Stimulated activated CD8-positive, alpha-beta memory T cell treated with anti-CD3 and anti-CD28 coated beads, Interleukin-12 subunit alpha, Interleukin-12 subunit beta, amount 100 ng/mL, for 1 hour (primary cell): ENCODE results near the gene RERE.
"Not testable (repeated sequence)": the region's sequence is repeated elsewhere in the genome, so short reads cannot be mapped to it uniquely, and the experiment has no call there.

Experiments
- DNase-seq: peaks from one replicate; pipeline ENCODE4 v3.0.0-alpha.2; 2020; ENCODE audit warnings: low read depth

Gene RERE

DNA sequence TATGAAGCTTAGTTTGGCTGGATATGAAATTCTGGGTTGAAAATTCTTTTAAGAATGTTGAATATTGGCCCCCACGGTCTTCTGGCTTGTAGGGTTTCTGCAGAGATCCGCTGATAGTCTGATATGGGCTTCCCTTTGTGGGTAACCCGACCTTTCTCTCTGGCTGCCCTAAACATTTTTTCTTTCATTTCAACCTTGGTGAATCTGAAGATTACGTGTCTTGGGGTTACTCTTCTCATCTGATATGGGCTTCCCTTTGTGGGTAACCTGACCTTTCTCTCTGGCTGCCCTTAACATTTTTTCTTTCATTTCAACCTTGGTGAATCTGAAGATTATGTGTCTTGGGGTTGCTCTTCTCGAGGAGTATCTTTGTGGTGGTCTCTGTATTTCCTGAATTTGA is 371.3 kb downstream of the RERE start:
- not testable (repeated sequence) for DNase-seq

DNA sequence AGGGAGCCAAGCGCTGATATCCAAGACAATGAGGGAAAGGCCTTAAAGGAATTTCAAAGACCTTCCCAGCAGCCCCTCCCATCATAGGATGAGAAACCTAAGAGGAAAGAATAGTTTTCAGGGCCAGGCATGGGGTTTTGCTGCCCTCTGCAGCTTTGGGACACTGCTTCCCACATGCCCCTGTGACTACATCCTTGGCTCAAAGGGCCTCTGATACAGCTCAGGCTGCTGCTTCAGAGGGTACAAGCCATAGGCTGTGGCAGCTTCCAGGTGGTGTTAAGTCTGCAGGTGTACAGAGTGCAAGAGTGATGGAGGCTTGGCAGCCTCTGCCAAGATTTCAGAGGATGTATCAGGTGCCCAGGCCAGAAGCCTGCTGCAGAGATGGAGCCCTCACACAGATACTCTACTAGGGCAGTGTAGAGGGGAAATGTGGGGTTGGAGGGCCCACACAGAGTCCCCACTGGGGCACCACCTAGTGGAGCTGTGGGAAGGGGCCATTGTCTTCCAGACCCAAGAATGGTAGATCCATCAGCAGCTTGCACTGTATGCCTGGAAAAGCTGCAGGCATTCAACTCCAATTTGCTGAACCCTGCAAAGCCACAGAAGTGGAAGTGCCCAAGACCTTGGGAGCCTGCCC is 373.8 kb downstream of the RERE start:
- no peak for DNase-seq

DNA sequence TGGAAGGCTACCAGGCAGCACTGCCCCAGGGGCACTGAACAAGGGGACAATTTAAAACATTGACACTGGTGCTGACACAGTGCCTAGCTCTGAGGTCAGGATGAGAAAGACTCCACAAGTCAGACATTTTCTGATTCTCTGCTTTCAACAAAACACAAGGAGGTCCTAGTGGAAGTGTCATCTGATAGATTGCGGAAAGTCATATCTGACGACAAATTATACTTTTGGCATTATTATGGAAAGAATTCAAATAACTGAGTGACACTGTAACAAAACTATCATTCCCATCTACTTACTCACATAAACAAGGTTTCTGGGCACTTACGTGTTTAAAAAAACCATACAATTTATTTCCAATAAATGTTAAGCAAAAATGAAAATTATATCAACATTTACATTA is 376.0 kb downstream of the RERE start:
- DNase-seq: no peak

- DNase-seq: no peak
These were observed 378.3 kb downstream of the RERE start for GRCh38 chr1:8439015-8439702.

DNA sequence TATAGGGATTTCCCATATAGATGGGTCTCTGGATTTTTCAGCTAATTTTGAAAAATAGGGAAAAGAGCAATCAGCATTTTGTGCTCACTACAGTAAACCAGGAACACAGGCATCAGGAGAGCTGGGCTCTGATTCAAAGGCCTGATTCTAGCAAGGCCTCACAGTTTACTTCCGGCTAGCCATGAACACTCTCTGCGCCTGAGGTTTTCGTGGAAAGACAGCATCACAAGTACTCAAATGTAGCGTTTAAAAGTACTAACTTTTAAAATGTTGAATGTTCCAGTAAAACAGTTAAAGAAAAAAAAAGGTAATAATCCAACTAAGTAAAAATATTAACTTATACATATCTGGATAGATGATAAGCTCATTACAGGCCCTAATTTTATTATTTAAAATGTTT is 379.0 kb downstream of the RERE start:
- no peak for DNase-seq

DNA sequence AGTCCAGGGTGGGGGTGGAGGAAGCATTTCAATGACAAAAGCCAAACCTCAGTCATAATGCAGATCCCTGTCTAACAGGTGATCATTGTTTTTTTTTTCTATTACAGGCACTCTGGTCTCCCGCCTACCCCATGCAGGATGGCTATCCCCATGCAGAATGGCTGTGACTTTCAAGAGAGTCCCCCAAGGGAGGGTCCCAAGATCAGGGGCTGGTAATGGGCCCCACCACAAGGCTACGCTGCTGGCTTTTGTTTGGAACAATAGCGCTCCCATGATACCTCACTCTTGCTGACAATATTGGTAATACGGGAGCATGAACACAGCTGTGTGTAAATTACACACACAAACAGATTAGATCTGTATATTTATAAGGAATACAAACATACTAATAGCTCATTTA is 380.1 kb downstream of the RERE start:
- no peak for DNase-seq

GRCh38 chr1:8435569-8436071 is 381.8 kb downstream of the RERE start:
- DNase-seq: no peak

DNA sequence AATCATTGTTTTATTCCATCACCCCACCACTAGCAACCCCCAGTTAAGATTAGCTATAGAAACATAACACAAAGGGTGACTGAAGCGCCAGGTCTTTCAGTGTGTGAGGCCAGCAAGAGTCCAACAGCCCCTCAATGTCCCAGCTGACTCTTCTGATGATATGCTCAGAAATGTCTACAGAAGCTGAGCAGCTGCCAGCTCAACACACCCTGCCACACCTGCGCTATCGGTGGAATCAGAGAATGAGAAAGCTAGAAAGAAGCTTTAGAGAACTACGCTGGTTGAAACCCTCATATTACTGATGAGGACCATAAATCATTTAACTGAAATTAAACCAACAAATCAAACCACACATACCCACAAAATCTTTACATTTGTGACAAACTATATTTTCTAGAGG is 383.3 kb downstream of the RERE start:
- no peak for DNase-seq

- no peak for DNase-seq
These were observed 385.7 kb downstream of the RERE start for GRCh38 chr1:8431784-8432183.

- no peak for DNase-seq
These were observed 386.4 kb downstream of the RERE start for GRCh38 chr1:8431019-8431418.

DNA sequence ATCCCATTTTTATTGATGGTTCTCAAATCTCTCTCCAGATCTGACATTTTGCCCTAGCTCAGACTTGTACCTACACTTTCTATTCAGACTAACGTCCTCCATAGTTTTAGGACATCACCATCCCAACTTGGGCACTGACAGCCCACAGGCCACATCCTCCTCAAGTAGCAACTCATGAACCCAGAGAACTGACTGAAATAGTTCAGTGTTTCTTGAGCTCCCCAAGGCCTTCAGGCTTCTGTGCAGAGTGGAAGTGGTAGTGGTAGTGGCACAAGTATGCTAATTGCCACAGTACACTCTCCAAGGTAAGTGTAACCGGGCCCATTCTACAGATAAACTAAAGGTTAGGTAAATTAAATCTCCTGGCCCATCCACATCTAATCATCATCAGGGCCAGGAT is 387.0 kb downstream of the RERE start:
- no peak for DNase-seq

DNA sequence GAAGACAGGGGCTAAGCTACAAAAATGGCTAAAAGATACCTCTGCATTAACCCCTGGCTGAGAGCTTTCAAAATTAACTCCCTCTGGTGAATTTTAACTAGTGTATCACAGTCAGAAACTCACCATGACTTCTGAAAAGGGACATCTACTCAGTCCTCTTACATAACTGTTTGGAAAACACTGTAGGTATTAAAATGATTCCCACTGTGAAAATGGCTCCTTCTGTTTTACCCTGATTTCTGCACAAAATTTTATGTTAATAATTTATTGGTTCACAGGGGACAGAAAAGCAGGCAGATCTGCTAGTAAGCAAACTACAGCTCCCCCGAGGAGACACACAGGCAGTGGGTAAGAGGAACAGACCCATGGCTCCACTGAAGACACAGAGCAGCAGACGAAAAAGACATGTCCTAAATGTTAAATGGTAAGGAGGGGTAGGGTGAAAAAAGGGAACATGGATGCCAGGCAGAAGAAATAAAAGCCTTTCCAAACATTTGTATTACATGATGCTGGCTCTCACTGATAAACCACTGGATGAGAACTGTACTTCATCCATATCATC is 387.8 kb downstream of the RERE start:
- DNase-seq: no peak

GRCh38 chr1:8428441-8428840 is 389.0 kb downstream of the RERE start:
- DNase-seq: no peak

DNA sequence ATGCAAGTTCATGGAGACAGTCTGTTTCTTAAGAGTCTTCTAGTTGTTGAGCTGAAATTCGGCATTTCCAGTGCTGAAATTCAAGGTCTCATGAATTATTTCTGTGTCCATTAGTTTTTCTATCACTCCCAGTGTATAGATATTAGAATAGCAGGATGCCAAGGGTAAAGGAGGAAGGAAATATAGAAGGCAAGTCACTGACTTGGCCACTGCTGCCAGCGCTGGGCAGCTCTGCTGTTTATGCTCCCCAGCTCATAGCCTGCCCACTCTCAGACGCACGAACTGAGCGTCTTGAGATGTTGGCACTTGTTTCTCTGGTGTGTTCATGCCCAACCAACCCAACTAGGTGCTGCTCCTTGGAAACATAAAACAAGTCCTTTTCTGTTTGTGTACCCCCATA is 389.5 kb downstream of the RERE start:
- no peak for DNase-seq

DNA sequence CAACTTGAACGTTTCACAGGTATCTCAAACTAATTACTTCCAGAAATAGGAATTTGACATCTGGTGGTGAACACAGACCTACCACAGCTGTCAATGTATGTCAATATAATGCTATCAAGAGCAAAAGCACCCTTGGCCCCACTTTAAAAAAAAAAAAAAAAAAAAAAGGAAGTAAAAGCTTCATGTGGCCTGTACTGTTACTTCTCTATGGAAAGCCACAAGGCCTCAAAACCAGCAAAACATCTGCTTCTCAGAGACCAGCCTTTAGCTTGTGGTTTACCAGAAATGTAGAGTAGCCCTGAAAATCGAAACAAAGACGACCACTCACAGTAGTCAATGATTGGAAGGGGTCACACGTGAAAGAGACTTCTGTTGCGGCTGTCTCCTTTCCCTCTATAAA is 389.9 kb downstream of the RERE start:
- no peak for DNase-seq

DNA sequence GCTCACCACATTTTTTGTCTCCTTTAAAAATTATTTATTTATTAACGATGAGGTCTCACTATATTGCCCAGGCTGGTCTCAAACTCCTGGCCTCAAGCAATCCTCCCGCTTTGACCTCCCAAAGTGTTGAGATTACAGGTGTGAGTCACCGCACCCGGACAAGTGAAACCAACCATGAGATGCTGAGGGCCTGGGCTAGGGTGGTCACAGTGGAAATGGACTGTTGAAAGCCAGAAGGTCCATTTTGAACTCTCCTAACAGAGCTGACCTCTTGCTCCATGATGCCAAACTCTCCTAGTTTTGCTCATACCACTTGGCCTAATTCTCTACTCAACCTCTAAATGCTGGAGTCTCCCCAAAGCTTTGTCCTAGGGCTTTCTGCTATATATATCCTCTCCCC is 390.4 kb downstream of the RERE start:
- no peak for DNase-seq

DNA sequence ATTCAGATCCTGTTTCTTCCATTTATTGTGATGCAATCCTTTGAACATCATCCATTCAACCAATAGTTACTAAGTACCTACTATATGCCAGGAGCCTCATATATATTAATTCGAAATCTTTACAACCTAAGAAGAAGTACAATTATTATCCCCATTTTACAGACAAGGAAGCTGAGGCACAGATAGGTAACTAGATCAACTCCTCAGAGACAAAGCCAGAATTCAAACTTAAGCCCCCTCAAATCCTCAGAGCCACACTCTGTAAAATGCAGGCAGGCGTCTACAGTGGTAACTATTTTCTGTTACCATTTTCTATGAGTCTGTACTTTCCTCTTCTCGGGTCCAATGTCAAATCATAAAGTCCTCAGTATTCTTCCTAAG is 391.7 kb downstream of the RERE start:
- DNase-seq: no peak

GRCh38 chr1:8425150-8425780 is 392.2 kb downstream of the RERE start:
- no peak for DNase-seq

- DNase-seq: no peak
These were observed 392.8 kb downstream of the RERE start for GRCh38 chr1:8424539-8425116.

GRCh38 chr1:8423692-8424538 is 393.5 kb downstream of the RERE start:
- DNase-seq: no peak

DNA sequence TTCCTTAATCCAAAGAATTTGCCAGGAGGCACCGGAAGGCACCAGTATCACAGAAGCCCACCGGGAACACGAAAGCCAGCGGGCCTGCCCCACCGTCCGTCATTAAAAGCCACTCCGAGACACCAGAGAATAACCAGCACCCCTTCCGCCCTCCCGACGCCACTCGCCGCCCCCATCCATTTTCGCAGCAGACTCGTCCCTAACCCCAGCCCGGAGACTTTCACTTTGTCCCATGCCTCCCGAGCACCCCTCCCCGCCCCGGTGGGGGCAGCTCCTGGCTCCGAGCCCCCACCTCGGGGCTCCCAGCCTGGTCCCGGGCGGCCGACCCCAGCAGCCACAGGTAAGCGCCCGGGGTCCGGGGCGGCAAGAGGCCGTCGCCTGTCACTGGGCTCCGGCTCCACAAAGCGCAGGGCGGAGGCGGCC is 394.2 kb downstream of the RERE start:
- DNase-seq: no peak
